Omental fat pad (tissue), 4 donors: ENCODE data around the gene ULBP1. TPM values are rescaled to one million over a fixed set of nuclear protein-coding genes. Genes with fewer than 3 reads are reported as not detected.
"Not testable (repeated sequence)": the region's sequence is repeated elsewhere in the genome, so short reads cannot be mapped to it uniquely, and the experiment has no call there.

Experiments used
- ATAC-seq: fragments of 150-250 bp; one replicate; pipeline ENCODE4 v1.9.1; 2016; ENCODE audit warnings: mild to moderate bottlenecking, moderate library complexity; ENCODE audit not compliant: low FRiP score
- DNase-seq: peaks from one replicate; pipeline ENCODE4 v3.0.0-alpha.2; 2019; ENCODE audit warnings: low spot score
- CTCF ChIP-seq, 3 donors: fragments of 450-650 bp; IDR thresholded peaks; one replicate each; pipeline ENCODE4 v1.5.1; 2016 to 2017; ENCODE audit warnings: antibody characterized with exemption in 3 of 3, mild to moderate bottlenecking in 3 of 3, moderate library complexity in 2 of 3
- total RNA-seq, 4 donors: library from RNA; depleted of rRNA; stranded (reverse); fragments of >200 nt; gene quantifications; one replicate each; pipeline ENCODE4 v1.1.0, GENCODE V29; 2016

The ULBP1 gene
- total RNA-seq: under 1 TPM in 2 of 4 donors, not detected in 2; 0.25 to 0.37 TPM

GRCh38 chr6:149963462-149964307 lies at the start of gene ULBP1:
Gene ULBP1 (plus strand): TSS chr6:149963943. CDS start chr6:149964050, 107 bp downstream.
- ATAC-seq: peak; percentile 83
- TF ChIP-seq CTCF (IDR thresholded peaks at IDR 0.05): no peak
- peak; percentile 81 for DNase-seq

- DNase-seq (no peak), ATAC-seq (no peak)
- TF ChIP-seq CTCF (IDR thresholded peaks at IDR 0.05): no peak
Observed at GRCh38 chr6:149915970-149916865, 47.5 kb upstream of the ULBP1 start.

GRCh38 chr6:149917679-149918078 lies 46.1 kb upstream of the ULBP1 start:
- TF ChIP-seq CTCF (IDR thresholded peaks at IDR 0.05): no peak
- ATAC-seq (no peak), DNase-seq (no peak)

- no peak for ATAC-seq
- DNase-seq: no peak
- no peak for TF ChIP-seq CTCF (IDR thresholded peaks at IDR 0.05)
Observed at GRCh38 chr6:149918151-149918905, 45.4 kb upstream of the ULBP1 start.

GRCh38 chr6:149919126-149919833 lies 44.5 kb upstream of the ULBP1 start:
- not testable (repeated sequence) for ATAC-seq

GRCh38 chr6:149919834-149920225 lies 43.9 kb upstream of the ULBP1 start:
- no peak for TF ChIP-seq CTCF (IDR thresholded peaks at IDR 0.05)
- ATAC-seq (no peak), DNase-seq (no peak)

More at GRCh38 chr6:149919126-149919833, 44.5 kb upstream of the ULBP1 start:
- not testable (repeated sequence) for DNase-seq
